Uterus (tissue), 4 donors: ENCODE results near the gene PSORS1C1. TPM values are rescaled to one million over a fixed set of nuclear protein-coding genes. Genes with fewer than 3 reads are reported as not detected.
A peak's percentile ranks its signal among the peaks of the same experiment; 100 is the strongest.
"Not testable (repeated sequence)": the region's sequence is repeated elsewhere in the genome, so short reads cannot be mapped to it uniquely, and the experiment has no call there.

Source experiments
- DNase-seq, 2 donors: peaks; one replicate each; pipeline ENCODE4 v3.0.0-alpha.2; 2019 to 2020
- H3K27ac ChIP-seq, 2 donors: fragments of 200-600 bp; sonication (generic); 1 replicate in 1 of 2; 2 replicates in 1 of 2; pipeline ENCODE4 v1.5.1; 2016 to 2018
- H3K27me3 ChIP-seq, 2 donors: fragments of 200-600 bp; sonication (generic); one replicate each; pipeline ENCODE4 v1.5.1; 2018 to 2019; ENCODE audit warnings: control low read depth in 1 of 2
- H3K36me3 ChIP-seq, 2 donors: fragments of 200-600 bp; sonication (generic); one replicate each; pipeline ENCODE4 v1.5.1; 2019; ENCODE audit warnings: control low read depth in 1 of 2
- H3K4me1 ChIP-seq, 2 donors: fragments of 200-600 bp; sonication (generic); one replicate each; pipeline ENCODE4 v1.5.1; 2018 to 2019; ENCODE audit warnings: control low read depth in 1 of 2
- H3K4me3 ChIP-seq, 2 donors: fragments of 200-600 bp; sonication (generic); 1 replicate in 1 of 2; 2 replicates in 1 of 2; pipeline ENCODE4 v1.5.1; 2018 to 2019; ENCODE audit warnings: mild to moderate bottlenecking in 1 of 2
- H3K9me3 ChIP-seq, 2 donors: fragments of 200-600 bp; sonication (generic); one replicate each; pipeline ENCODE4 v1.5.1; 2019; ENCODE audit warnings: control low read depth in 1 of 2
- CTCF ChIP-seq, 4 experiments: fragments of 200-600 bp in 2 of 4; fragments of 450-650 bp in 2 of 4; sonication (generic) in 2 of 4; IDR thresholded peaks; one replicate each; pipeline ENCODE4 v1.5.1; 2016 to 2019; ENCODE audit warnings: antibody characterized with exemption in 4 of 4, mild to moderate bottlenecking in 2 of 4, moderate library complexity in 1 of 4
- POLR2A ChIP-seq, 2 donors: fragments of 450-650 bp; IDR thresholded peaks; one replicate each; pipeline ENCODE4 v1.6.1; 2016; ENCODE audit warnings: antibody characterized with exemption in 2 of 2, mild to moderate bottlenecking in 1 of 2, moderate library complexity in 1 of 2
- intact Hi-C: fragments of 100-400 bp; cut with DNase I; formaldehyde crosslinking; loops from one replicate; pipeline ENCODE4 v1.15.1; 2023; ENCODE audit warnings: low total_unique reads
- total RNA-seq, 4 donors: library from RNA; depleted of rRNA in 3 of 4; stranded (reverse); fragments of >200 nt in 3 of 4; gene quantifications; one replicate each; pipeline versions ENCODE4 v1.1.0 to v1.2.4, GENCODE V29; 2014 to 2023
- donor health status: DM: yes; HTN: yes; CAD: no.

The PSORS1C1 gene
- total RNA-seq, result 1 to 10 TPM in 1 of 4 donors, under 1 TPM in 3; under 0.01 to 4.5 (median 0.54) TPM

GRCh38 chr6:31114541-31114878 lies at the start of gene PSORS1C1:
TSS of gene PSORS1C1 (plus strand) at chr6:31114800. CDS start at chr6:31129633, 14,833 bp downstream.
- peak in 1 of 2 donors; percentile 15 for TF ChIP-seq POLR2A (IDR thresholded peaks at IDR 0.05)
- peak in 1 of 4 experiments; percentile 2 for TF ChIP-seq CTCF (IDR thresholded peaks at IDR 0.05)
- H3K36me3 ChIP-seq, result no peaks in the 10 kb centered on the region
- H3K4me1 ChIP-seq, result peaks cover 0 to 8% of the 10 kb centered on the region in 2 donors
- H3K27me3 ChIP-seq, result no peaks in the 10 kb centered on the region
- DNase-seq, result peak; percentile 91 to 96
- H3K27ac ChIP-seq, result peak within 1 kb of the TSS; percentile 91 to 92
- peak within 1 kb of the TSS; percentile 21 to 25 for H3K4me3 ChIP-seq
- H3K9me3 ChIP-seq, result no peaks in the 10 kb centered on the region
- intact Hi-C loops, result no loop called here

GRCh38 chr6:31065556-31065955 lies 49.0 kb upstream of the PSORS1C1 start:
- no peaks in the 10 kb centered on the region for H3K4me1 ChIP-seq
- H3K36me3 ChIP-seq, result no peaks in the 10 kb centered on the region
- DNase-seq, result no peak
- H3K27me3 ChIP-seq, result no peaks in the 10 kb centered on the region
- no peaks in the 10 kb centered on the region for H3K9me3 ChIP-seq
- H3K4me3 ChIP-seq, result no peak overlapping the region
- intact Hi-C loops, result no loop called here
- H3K27ac ChIP-seq, result no peak overlapping the region
- TF ChIP-seq CTCF (IDR thresholded peaks at IDR 0.05) (no peak), POLR2A (IDR thresholded peaks at IDR 0.05) (no peak)

GRCh38 chr6:31067028-31067427 lies 47.6 kb upstream of the PSORS1C1 start:
- intact Hi-C loops, H3K4me3 ChIP-seq, H3K4me1 ChIP-seq, H3K9me3 ChIP-seq, DNase-seq, H3K27ac ChIP-seq, H3K36me3 ChIP-seq, H3K27me3 ChIP-seq: not testable (repeated sequence)

- intact Hi-C loops, result not testable (repeated sequence)
These were observed 46.5 kb upstream of the PSORS1C1 start for GRCh38 chr6:31067891-31068668.

GRCh38 chr6:31068669-31069340 lies 45.8 kb upstream of the PSORS1C1 start:
- intact Hi-C loops, result no loop called here
- peak; percentile 63 to 75 for DNase-seq
- TF ChIP-seq CTCF (IDR thresholded peaks at IDR 0.05), result peak; percentile 60 to 69 (median 65)
- TF ChIP-seq POLR2A (IDR thresholded peaks at IDR 0.05), result no peak

More at GRCh38 chr6:31067891-31068668, 46.5 kb upstream of the PSORS1C1 start:
- not testable (repeated sequence) for H3K4me3 ChIP-seq, H3K36me3 ChIP-seq, DNase-seq, H3K27ac ChIP-seq, H3K9me3 ChIP-seq, H3K27me3 ChIP-seq, H3K4me1 ChIP-seq

GRCh38 chr6:31070711-31071197 lies 43.8 kb upstream of the PSORS1C1 start:
- TF ChIP-seq CTCF (IDR thresholded peaks at IDR 0.05) (peak; percentile 24 to 52 (median 40)), POLR2A (IDR thresholded peaks at IDR 0.05) (no peak)
- intact Hi-C loops, result no loop called here
- Histone ChIP-seq H3K27me3 (no peaks in the 10 kb centered on the region), H3K4me1 (no peaks in the 10 kb centered on the region), H3K4me3 (no peak overlapping the region), H3K27ac (no peak overlapping the region), H3K36me3 (no peaks in the 10 kb centered on the region), H3K9me3 (no peaks in the 10 kb centered on the region)
- peak in 1 of 2 donors; percentile 24 for DNase-seq

More at GRCh38 chr6:31068669-31069340, 45.8 kb upstream of the PSORS1C1 start:
- H3K4me1 ChIP-seq, result no peaks in the 10 kb centered on the region
- no peak overlapping the region for H3K4me3 ChIP-seq
- no peaks in the 10 kb centered on the region for H3K9me3 ChIP-seq
- H3K27me3 ChIP-seq, result no peaks in the 10 kb centered on the region
- H3K27ac ChIP-seq, result no peak overlapping the region
- no peaks in the 10 kb centered on the region for H3K36me3 ChIP-seq
